PC-9 (cell line): ENCODE results near the gene PPP1R11. TPM values are rescaled to one million over a fixed set of nuclear protein-coding genes. Genes with fewer than 3 reads are reported as not detected.

Source experiments
- Bru-seq: library from RNA; stranded (reverse); fragments of 400-500 nt; gene quantifications from one replicate; lab custom pipeline; 2021; lab: Mats Ljungman, UMichigan
- BruChase-seq, 2 experiments: library from RNA; stranded (reverse); fragments of 400-500 nt; gene quantifications; one replicate each; lab custom pipeline; 2021; lab: Mats Ljungman, UMichigan
- BruUV-seq: library from RNA; stranded (reverse); fragments of 400-500 nt; replicated peaks from 2 replicates; lab custom pipeline; 2021; lab: Mats Ljungman, UMichigan
- CTCF ChIA-PET: fragments of 300-600 bp; sonication (Branson Sonifier 250); formaldehyde crosslinking; loops from one replicate; lab custom pipeline; 2022; ENCODE audit warnings: antibody characterized with exemption; lab: Charles Lee
- POLR2A ChIA-PET: fragments of 300-600 bp; sonication (Branson Sonifier 250); formaldehyde crosslinking; loops from one replicate; lab custom pipeline; 2022; ENCODE audit warnings: antibody characterized with exemption; ENCODE audit not compliant: unreplicated experiment; lab: Charles Lee
- DNase-seq, 2 experiments: peaks; one replicate each; pipeline versions ENCODE4 v3.0.0 to v3.0.0-alpha.2; 2015 to 2022; ENCODE audit warnings: mixed read lengths in 1 of 2
- H2AFZ ChIP-seq: fragments of 200-600 bp; sonication (generic); 2 replicates; pipeline ENCODE4 v1.8.1; 2017; ENCODE audit warnings: antibody characterized with exemption
- H3F3A ChIP-seq: fragments of 200-600 bp; sonication (generic); 2 replicates; pipeline ENCODE4 v1.8.1; 2017; ENCODE audit warnings: antibody characterized with exemption, mild to moderate bottlenecking, low read depth; ENCODE audit not compliant: insufficient read depth
- H3K27ac ChIP-seq: fragments of 200-600 bp; sonication (generic); 2 replicates; pipeline ENCODE4 v1.6.1; 2016; ENCODE audit warnings: mixed run types
- H3K27me3 ChIP-seq: fragments of 200-600 bp; sonication (generic); 2 replicates; pipeline ENCODE4 v1.6.1; 2016; ENCODE audit warnings: low read depth, mixed run types; ENCODE audit not compliant: insufficient read depth
- H3K36me3 ChIP-seq: fragments of 200-600 bp; sonication (generic); 2 replicates; pipeline ENCODE4 v1.6.1; 2016; ENCODE audit warnings: low read depth, mixed run types
- H3K4me1 ChIP-seq: fragments of 200-600 bp; sonication (generic); replicated peaks from 2 replicates; pipeline ENCODE4 v1.6.1; 2016; ENCODE audit warnings: mixed run types; ENCODE audit not compliant: insufficient read depth
- H3K4me2 ChIP-seq: fragments of 200-600 bp; sonication (generic); 2 replicates; pipeline ENCODE4 v1.6.1; 2017; ENCODE audit warnings: mixed run types
- H3K4me3 ChIP-seq: fragments of 200-600 bp; sonication (generic); 2 replicates; pipeline ENCODE4 v1.6.1; 2016; ENCODE audit warnings: mixed run types
- H3K79me2 ChIP-seq: fragments of 200-600 bp; sonication (generic); 2 replicates; pipeline ENCODE4 v1.6.1; 2017; ENCODE audit warnings: low read depth, mixed run types
- H3K9me2 ChIP-seq: fragments of 200-600 bp; sonication (generic); 2 replicates; pipeline ENCODE4 v1.8.1; 2017; ENCODE audit warnings: mild to moderate bottlenecking; ENCODE audit not compliant: insufficient read depth
- H3K9me3 ChIP-seq: fragments of 200-600 bp; sonication (generic); 2 replicates; pipeline ENCODE4 v1.8.1; 2016; ENCODE audit warnings: low read depth; ENCODE audit not compliant: insufficient read depth
- H4K20me1 ChIP-seq: fragments of 200-600 bp; sonication (generic); 2 replicates; pipeline ENCODE4 v1.8.1; 2017; ENCODE audit not compliant: insufficient read depth
- CTCF ChIP-seq: fragments of 200-600 bp; sonication (generic); conservative IDR thresholded peaks from 2 replicates; pipeline ENCODE4 v1.6.1; 2017; ENCODE audit warnings: mixed run types, antibody characterized with exemption, mild to moderate bottlenecking, moderate library complexity
- EZH2 ChIP-seq: fragments of 200-600 bp; sonication (generic); IDR thresholded peaks from 2 replicates; pipeline ENCODE4 v1.8.0; 2017; ENCODE audit warnings: antibody characterized with exemption, low read depth
- intact Hi-C: fragments of 100-400 bp; cut with micrococcal nuclease; formaldehyde crosslinking; loops from one replicate; pipeline ENCODE4 v1.10.0; 2022; ENCODE audit not compliant: unreplicated experiment
- long read RNA-seq: library from polyadenylated mRNA; stranded (forward); transcript quantifications from one replicate; pipeline ENCODE4 v2.0.0, GENCODE V29; 2022
- total RNA-seq: library from RNA; stranded (reverse); gene quantifications from 2 replicates; pipeline ENCODE4 v1.2.3, GENCODE V29; 2021

PPP1R11 gene
- total RNA-seq (48.3 and 49.3 TPM in 2 replicates), Bru-seq, nascent RNA (percentile 81 among the genes with signal in this experiment), BruChase-seq, experiment 1, labeled RNA remaining after a 2-hour chase (percentile 92 among the genes with signal in this experiment), BruChase-seq, experiment 2, labeled RNA remaining after a 6-hour chase (percentile 97 among the genes with signal in this experiment)
- long read RNA-seq, transcript PPP1R11-204 (4 exons, 1,689 nt): minor isoform, 9 of 146 reads
- long read RNA-seq, transcript PPP1R11-205 (3 exons, 1,731 nt): major isoform, 134 of 146 reads
- long read RNA-seq, partial matches to known transcripts: 0 of 146 reads
- long read RNA-seq, other reads (novel, unspliced or antisense): 3 of 146 reads

GRCh38 chr6:30066577-30067459 lies at the start of gene PPP1R11:
Gene PPP1R11, plus strand, starts transcription at chr6:30067198. Its CDS starts 213 bp downstream, at chr6:30067411.
- Histone ChIP-seq H2AFZ (peak within 1 kb of the TSS; percentile 88), H3F3A (peaks cover 14% of the 10 kb centered on the region), H4K20me1 (no peaks in the 10 kb centered on the region), H3K4me1 (peaks cover 24% of the 10 kb centered on the region), H3K79me2 (peaks cover 25% of the 10 kb centered on the region), H3K9me3 (no peaks in the 10 kb centered on the region), H3K27me3 (no peaks in the 10 kb centered on the region), H3K27ac (peak within 1 kb of the TSS; percentile 40), H3K9me2 (no peaks in the 10 kb centered on the region), H3K36me3 (no peaks in the 10 kb centered on the region), H3K4me2 (peak within 1 kb of the TSS; percentile 95), H3K4me3 (peak within 1 kb of the TSS; percentile 81)
- peak; percentile 96 to 99 for DNase-seq
- TF ChIP-seq EZH2 (no peak), CTCF (no peak)
- POLR2A ChIA-PET: interaction anchor here (0.6 to 0.8 kb wide), 3 partner anchors 10 to 1408 kb away, joined by 3 to 7 read pairs (median 4); no protein-coding TSS in a partner anchor
- no TSS peak for BruUV-seq
- CTCF ChIA-PET: interaction anchor here (0.5 to 1.3 kb wide), 2 partner anchors 37 to 613 kb away, joined by 4 to 7 read pairs; no protein-coding TSS in a partner anchor
- intact Hi-C loops: loop anchor here (1.0 to 5.0 kb wide), 4 partner anchors 8 to 100 kb away; partner anchors contain the start of gene RNF39

GRCh38 chr6:30019819-30020218 lies 47.2 kb upstream of the PPP1R11 start:
- no peaks in the 10 kb centered on the region for H3K27me3 ChIP-seq
- H3K9me2 ChIP-seq: no peaks in the 10 kb centered on the region
- no peak overlapping the region for H3K4me2 ChIP-seq
- H2AFZ ChIP-seq: no peak overlapping the region
- no peak for DNase-seq
- ChIA-PET POLR2A (no interaction called here), CTCF (no interaction called here)
- H3K79me2 ChIP-seq: no peaks in the 10 kb centered on the region
- H3K4me3 ChIP-seq: no peak overlapping the region
- H3K27ac ChIP-seq: no peak overlapping the region
- TF ChIP-seq EZH2 (no peak), CTCF (no peak)
- no TSS peak for BruUV-seq
- intact Hi-C loops: loop anchor here (10.0 kb wide), 2 partner anchors 155 to 375 kb away; no protein-coding TSS in a partner anchor
- H3F3A ChIP-seq: no peaks in the 10 kb centered on the region
- no peaks in the 10 kb centered on the region for H4K20me1 ChIP-seq
- no peaks in the 10 kb centered on the region for H3K4me1 ChIP-seq
- H3K9me3 ChIP-seq: no peaks in the 10 kb centered on the region
- peaks cover 5% of the 10 kb centered on the region; the same call in 1 of the 2 replicates for H3K36me3 ChIP-seq

- CTCF ChIA-PET: no interaction called here
These were observed 46.4 kb upstream of the PPP1R11 start for GRCh38 chr6:30020626-30021025.

More at GRCh38 chr6:30020626-30021025, 46.4 kb upstream of the PPP1R11 start:
- peaks cover 5% of the 10 kb centered on the region; the same call in 1 of the 2 replicates for H3K36me3 ChIP-seq
- H3K4me1 ChIP-seq: no peaks in the 10 kb centered on the region
- intact Hi-C loops: no loop called here
- POLR2A ChIA-PET: interaction anchor here (0.7 kb wide), 1 partner anchor 31 kb away, joined by 4 read pairs; no protein-coding TSS in a partner anchor
- H3K9me3 ChIP-seq: no peaks in the 10 kb centered on the region
- no TSS peak for BruUV-seq
- H4K20me1 ChIP-seq: no peaks in the 10 kb centered on the region
- no peak for DNase-seq
- no peak for TF ChIP-seq EZH2
- TF ChIP-seq CTCF: no peak
- H3K27me3 ChIP-seq: no peaks in the 10 kb centered on the region
- no peaks in the 10 kb centered on the region for H3K9me2 ChIP-seq
- H3K27ac ChIP-seq: no peak overlapping the region
- no peaks in the 10 kb centered on the region for H3K79me2 ChIP-seq
- H2AFZ ChIP-seq: no peak overlapping the region
- H3K4me3 ChIP-seq: no peak overlapping the region
- H3F3A ChIP-seq: no peaks in the 10 kb centered on the region
- H3K4me2 ChIP-seq: no peak overlapping the region
